Keratinocyte (primary cell): ENCODE data around the gene ZNF664. TPM values are rescaled to one million over a fixed set of nuclear protein-coding genes. Genes with fewer than 3 reads are reported as not detected.

Source experiments
- DNase-seq: peaks from one replicate; pipeline ENCODE4 v3.0.0-alpha.2; 2011; ENCODE audit warnings: low read depth, missing footprints, low spot score
- FAIRE-seq: peaks from 2 replicates; lab custom pipeline; 2011; peaks lifted over from hg19 to GRCh38; lab: Jason Lieb, UNC
- H2AFZ ChIP-seq: 2 replicates; pipeline ENCODE4 v1.6.0; 2012; ENCODE audit warnings: low read length, control low read depth, inconsistent platforms; ENCODE audit not compliant: control insufficient read depth
- H3K27ac ChIP-seq: 2 replicates; pipeline ENCODE4 v1.5.1; 2011; ENCODE audit warnings: low read length; ENCODE audit not compliant: control insufficient read depth, insufficient read depth
- H3K27me3 ChIP-seq: 3 replicates; pipeline ENCODE4 v1.6.0; 2011; ENCODE audit warnings: low read length; ENCODE audit not compliant: control insufficient read depth, insufficient read depth; ENCODE audit errors: extremely low read depth
- H3K36me3 ChIP-seq, 2 experiments: 2 replicates in 1 of 2; 3 replicates in 1 of 2; pipeline ENCODE4 v1.5.1; 2011; ENCODE audit warnings: low read length in 2 of 2, mild to moderate bottlenecking in 1 of 2; ENCODE audit not compliant: control insufficient read depth in 2 of 2, insufficient read depth in 2 of 2; ENCODE audit errors: extremely low read depth in 1 of 2
- H3K4me1 ChIP-seq: 3 replicates; pipeline ENCODE4 v1.5.1; 2011; ENCODE audit warnings: low read length; ENCODE audit not compliant: control insufficient read depth, insufficient read depth; ENCODE audit errors: extremely low read depth
- H3K4me2 ChIP-seq: 3 replicates; pipeline ENCODE4 v1.6.0; 2011; ENCODE audit warnings: low read depth, low read length; ENCODE audit not compliant: control insufficient read depth, insufficient read depth; ENCODE audit errors: extremely low read depth
- H3K4me3 ChIP-seq, 3 experiments: fragments of 200-600 bp in 1 of 3; sonication (generic) in 1 of 3; 2 replicates in 2 of 3; 3 replicates in 1 of 3; pipeline ENCODE4 v1.5.1; 2011 to 2016; ENCODE audit warnings: low read length in 3 of 3, mild to moderate bottlenecking in 3 of 3, control low read depth in 2 of 3, inconsistent platforms in 1 of 3, low read depth in 1 of 3, mixed read lengths in 1 of 3, mixed run types in 1 of 3, moderate library complexity in 1 of 3; ENCODE audit not compliant: control insufficient read depth in 2 of 3, insufficient read depth in 2 of 3; ENCODE audit errors: extremely low read depth in 1 of 3
- H3K79me2 ChIP-seq: 2 replicates; pipeline ENCODE4 v1.6.0; 2012; ENCODE audit warnings: low read length; ENCODE audit not compliant: control insufficient read depth, insufficient read depth
- H3K9ac ChIP-seq: 3 replicates; pipeline ENCODE4 v1.6.0; 2011; ENCODE audit warnings: low read length; ENCODE audit not compliant: control insufficient read depth, insufficient read depth; ENCODE audit errors: extremely low read depth
- H3K9me1 ChIP-seq: 3 replicates; pipeline ENCODE4 v1.6.0; 2011; ENCODE audit warnings: low read length; ENCODE audit not compliant: control insufficient read depth, insufficient read depth; ENCODE audit errors: extremely low read depth
- H3K9me3 ChIP-seq: 2 replicates; pipeline ENCODE4 v1.5.1; 2012; ENCODE audit warnings: low read depth, low read length; ENCODE audit not compliant: control insufficient read depth
- H4K20me1 ChIP-seq: 3 replicates; pipeline ENCODE4 v1.6.0; 2011; ENCODE audit warnings: low read length; ENCODE audit not compliant: control insufficient read depth, insufficient read depth; ENCODE audit errors: extremely low read depth
- EZH2 ChIP-seq: IDR thresholded peaks from one replicate; pipeline ENCODE4 v1.6.1; 2012; ENCODE audit warnings: inconsistent platforms, mild to moderate bottlenecking, low read length, moderate library complexity
- dilution Hi-C: fragments of 300-500 bp; cut with MboI; formaldehyde crosslinking; loops from one replicate; pipeline ENCODE4 v1.7.0; 2020; ENCODE audit warnings: low sequenced_read_pairs; ENCODE audit not compliant: extremely low pct_ligation_motif_present
- polyA plus RNA-seq, 5 experiments: library from polyadenylated mRNA; depleted of rRNA in 3 of 5; stranded (reverse) in 3 of 5; stranded (forward) in 1 of 5; unstranded in 1 of 5; fragments of >200 nt; gene quantifications; 1 replicate in 1 of 5; 2 replicates in 3 of 5; 3 replicates in 1 of 5; pipeline versions ENCODE4 v1.2.1 to v1.2.3, GENCODE V29; 2011 to 2012; ENCODE audit warnings: missing spikeins in 2 of 5, low read depth in 1 of 5, low replicate concordance in 1 of 5
- TF ChIP-seq, protein P1 (sequence below), 3 experiments: IDR thresholded peaks in 1 of 3; conservative IDR thresholded peaks in 1 of 3; optimal IDR thresholded peaks in 1 of 3; 2 replicates in 2 of 3; 3 replicates in 1 of 3; pipeline versions ENCODE3 to v1.5.1; 2011; ENCODE audit warnings: low read length in 3 of 3, mild to moderate bottlenecking in 3 of 3, moderate library complexity in 2 of 3, control low read depth in 1 of 3, inconsistent platforms in 1 of 3; ENCODE audit not compliant: insufficient read depth in 2 of 3; ENCODE audit errors: extremely low read depth in 1 of 3

The ZNF664 gene
- polyA plus RNA-seq, 1 donor (not counting 4 experiments of a cell fraction or from before 2014, with no cell fraction given): 48.7 TPM

DNA sequence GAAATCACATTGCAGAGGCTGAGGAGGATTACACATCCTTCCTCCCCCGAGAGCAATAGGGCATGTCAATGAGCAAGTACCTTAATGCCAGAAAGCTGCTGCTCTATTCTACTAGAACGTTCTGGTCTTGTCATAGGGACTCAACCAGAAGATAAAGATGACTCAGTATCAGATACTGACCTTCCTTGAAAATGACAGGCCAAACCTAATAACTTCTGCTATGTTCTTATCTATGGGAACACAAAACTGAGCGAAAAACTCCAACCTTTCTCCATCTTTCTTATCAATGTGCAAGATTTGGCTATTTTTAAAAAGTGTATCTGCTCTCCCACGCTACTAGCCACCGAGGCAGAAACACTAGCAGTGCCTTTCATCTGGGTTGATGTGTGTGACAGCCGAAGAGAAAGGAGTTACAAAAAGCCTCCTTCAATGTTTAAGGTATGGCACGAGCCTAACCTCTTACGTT is 5.9 kb upstream of the ZNF664 start:
- dilution Hi-C loops: no loop called here
- TF ChIP-seq, protein P1, sequence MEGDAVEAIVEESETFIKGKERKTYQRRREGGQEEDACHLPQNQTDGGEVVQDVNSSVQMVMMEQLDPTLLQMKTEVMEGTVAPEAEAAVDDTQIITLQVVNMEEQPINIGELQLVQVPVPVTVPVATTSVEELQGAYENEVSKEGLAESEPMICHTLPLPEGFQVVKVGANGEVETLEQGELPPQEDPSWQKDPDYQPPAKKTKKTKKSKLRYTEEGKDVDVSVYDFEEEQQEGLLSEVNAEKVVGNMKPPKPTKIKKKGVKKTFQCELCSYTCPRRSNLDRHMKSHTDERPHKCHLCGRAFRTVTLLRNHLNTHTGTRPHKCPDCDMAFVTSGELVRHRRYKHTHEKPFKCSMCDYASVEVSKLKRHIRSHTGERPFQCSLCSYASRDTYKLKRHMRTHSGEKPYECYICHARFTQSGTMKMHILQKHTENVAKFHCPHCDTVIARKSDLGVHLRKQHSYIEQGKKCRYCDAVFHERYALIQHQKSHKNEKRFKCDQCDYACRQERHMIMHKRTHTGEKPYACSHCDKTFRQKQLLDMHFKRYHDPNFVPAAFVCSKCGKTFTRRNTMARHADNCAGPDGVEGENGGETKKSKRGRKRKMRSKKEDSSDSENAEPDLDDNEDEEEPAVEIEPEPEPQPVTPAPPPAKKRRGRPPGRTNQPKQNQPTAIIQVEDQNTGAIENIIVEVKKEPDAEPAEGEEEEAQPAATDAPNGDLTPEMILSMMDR (optimal IDR thresholded peaks at IDR 0.05 in 1 of 3, IDR thresholded peaks at IDR 0.05 in 1 of 3, conservative IDR thresholded peaks at IDR 0.05 in 1 of 3; ENCODE audit: extremely low read depth in 1 of 3, insufficient read depth in 2 of 3, low read length in 3 of 3): no peak
- no peak for TF ChIP-seq EZH2
- Histone ChIP-seq H3K4me3 (no peak overlapping the region), H3K9ac (no peak overlapping the region), H3K9me3 (no peaks in the 10 kb centered on the region), H3K4me1 (peaks cover 9% of the 10 kb centered on the region), H3K79me2 (peaks cover 10% of the 10 kb centered on the region), H3K27me3 (no peaks in the 10 kb centered on the region), H3K27ac (no peak overlapping the region), H3K9me1 (no peaks in the 10 kb centered on the region), H3K4me2 (no peak overlapping the region), H4K20me1 (no peaks in the 10 kb centered on the region), H2AFZ (no peak overlapping the region), H3K36me3 (no peaks in the 10 kb centered on the region)
- FAIRE-seq (peak; percentile 32), DNase-seq (no peak)

DNA sequence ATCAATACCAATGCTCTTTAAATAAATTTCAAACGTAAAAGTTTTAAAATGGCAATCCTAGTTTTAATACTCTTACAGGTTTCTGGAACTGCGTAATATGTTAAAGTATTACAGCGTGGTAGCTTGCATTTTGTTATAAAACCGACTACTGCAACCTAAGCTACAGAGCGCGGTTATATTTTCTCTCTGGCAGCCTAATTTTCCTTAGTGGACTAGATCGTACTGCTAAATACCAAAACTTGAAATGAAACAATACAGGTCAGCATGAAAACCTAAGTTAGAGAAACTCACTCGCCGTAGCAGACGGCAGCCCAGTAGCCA is 1.6 kb upstream of the ZNF664 start:
- Histone ChIP-seq H3K9me1 (no peaks in the 10 kb centered on the region), H3K4me1 (peaks cover 20% of the 10 kb centered on the region)
- FAIRE-seq: no peak

More for the DNA sequence above, 1.6 kb upstream of the ZNF664 start:
- no peaks in the 10 kb centered on the region for H3K9me3 ChIP-seq
- no peak for DNase-seq
- peak overlapping the region; percentile 77 for H2AFZ ChIP-seq
- H3K27ac ChIP-seq: peak overlapping the region; percentile 58
- TF ChIP-seq, protein P1 (optimal IDR thresholded peaks at IDR 0.05 in 1 of 3, IDR thresholded peaks at IDR 0.05 in 1 of 3, conservative IDR thresholded peaks at IDR 0.05 in 1 of 3; ENCODE audit: extremely low read depth in 1 of 3, insufficient read depth in 2 of 3, low read length in 3 of 3): no peak
- no peak for TF ChIP-seq EZH2
- peak overlapping the region; percentile 73 for H3K9ac ChIP-seq
- peak overlapping the region; percentile 96 for H3K4me2 ChIP-seq
- H3K36me3 ChIP-seq: peaks cover 0 to 9% of the 10 kb centered on the region in 2 experiments
- dilution Hi-C loops: no loop called here
- no peaks in the 10 kb centered on the region for H3K27me3 ChIP-seq
- H3K4me3 ChIP-seq: peak overlapping the region; percentile 79 to 88 (median 87)
- peaks cover 18% of the 10 kb centered on the region for H3K79me2 ChIP-seq
- H4K20me1 ChIP-seq: no peaks in the 10 kb centered on the region
